Anterior cingulate cortex (tissue), 58 donors: ENCODE data around the gene ITSN1.
"Not testable (repeated sequence)": the region's sequence is repeated elsewhere in the genome, so short reads cannot be mapped to it uniquely, and the experiment has no call there.

ENCODE experiments used
- DNase-seq, 58 donors: peaks; one replicate each; lab custom pipeline; 2025; lab: John Stamatoyannopoulos, UW

Gene ITSN1

DNA sequence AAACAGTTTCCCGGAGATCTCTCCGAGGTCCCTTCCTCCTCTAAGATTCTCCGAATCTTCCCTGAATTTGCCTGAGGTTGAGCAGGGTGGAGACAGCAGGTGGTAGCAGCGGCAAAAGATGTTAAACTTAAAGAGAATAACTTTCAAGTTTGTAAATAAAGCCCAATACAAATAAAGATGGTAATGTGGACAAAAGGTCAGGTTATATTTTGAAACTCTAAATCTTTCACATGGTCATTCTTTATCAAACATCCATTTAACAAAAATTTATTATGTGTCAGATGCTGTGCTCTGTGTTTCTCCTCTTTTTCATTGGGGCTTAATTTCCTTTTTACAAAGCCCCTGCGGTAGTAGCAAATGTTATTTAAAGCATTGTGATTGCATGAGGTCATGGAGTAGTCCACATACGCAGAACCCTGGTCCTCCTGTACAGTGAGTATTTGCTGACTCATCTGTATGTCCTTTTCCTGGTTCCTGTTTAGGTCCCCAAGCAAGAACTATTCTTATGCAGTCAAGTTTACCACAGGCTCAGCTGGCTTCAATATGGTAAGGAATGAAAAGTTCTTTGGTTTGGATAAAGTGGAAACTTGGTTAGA lies 119.2 kb downstream of the ITSN1 start:
- DNase-seq: peak in 1 of 58 donors; percentile 17

DNA sequence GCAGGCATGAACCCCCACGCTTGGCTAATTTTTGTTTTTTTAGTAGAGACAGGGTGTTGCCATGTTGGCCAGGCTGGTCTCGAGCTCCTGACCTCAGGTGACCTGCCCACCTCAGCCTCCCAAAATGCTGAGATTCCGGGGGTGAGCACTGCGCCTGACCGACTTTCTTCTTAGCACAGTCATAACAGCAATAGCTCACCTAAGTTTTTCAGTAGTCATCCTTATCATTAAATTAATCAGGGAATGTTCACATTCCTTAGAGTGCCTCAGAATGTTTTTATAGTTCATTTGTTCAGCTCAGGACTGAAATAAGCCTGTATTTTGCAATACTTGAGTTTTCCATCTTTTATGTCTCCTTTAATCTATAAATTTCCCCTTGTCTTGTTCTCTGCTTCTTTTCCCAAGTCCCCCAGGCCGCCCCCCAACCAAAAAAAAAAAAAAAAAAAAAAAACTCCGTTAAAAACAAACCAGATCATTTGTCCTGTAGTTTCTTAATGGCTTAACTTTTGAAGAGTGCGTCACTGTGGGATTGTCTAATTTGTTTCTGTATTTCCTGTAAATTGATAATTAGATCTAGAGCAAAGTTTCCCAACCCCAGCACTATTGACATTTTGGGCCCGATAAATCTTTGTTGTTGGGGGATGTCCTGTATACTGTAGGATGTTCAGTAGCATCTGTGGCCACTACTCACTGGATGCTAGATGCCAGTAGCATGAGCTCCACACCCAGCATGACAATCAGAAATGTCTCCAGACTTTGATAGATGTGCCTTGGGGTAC lies 120.7 kb downstream of the ITSN1 start:
- DNase-seq: no peak

DNA sequence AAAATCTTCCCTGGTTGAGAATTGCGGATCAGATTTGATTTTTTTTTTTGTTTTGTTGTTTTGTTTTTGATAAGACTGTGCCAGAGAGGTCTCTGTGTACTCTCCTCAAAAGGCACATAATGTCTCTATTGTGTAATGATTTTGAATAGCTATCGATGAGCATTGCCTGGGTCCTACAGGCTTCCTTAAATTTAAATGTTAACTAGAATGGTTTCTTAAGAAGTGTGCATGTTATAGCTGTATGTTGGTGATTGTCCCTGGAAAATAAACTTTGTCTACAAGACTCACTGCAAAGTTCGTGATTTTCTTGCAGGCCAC lies 121.2 kb downstream of the ITSN1 start:
- DNase-seq: no peak

GRCh38 chr21:33767236-33767635 lies 124.9 kb downstream of the ITSN1 start:
- no peak for DNase-seq

DNA sequence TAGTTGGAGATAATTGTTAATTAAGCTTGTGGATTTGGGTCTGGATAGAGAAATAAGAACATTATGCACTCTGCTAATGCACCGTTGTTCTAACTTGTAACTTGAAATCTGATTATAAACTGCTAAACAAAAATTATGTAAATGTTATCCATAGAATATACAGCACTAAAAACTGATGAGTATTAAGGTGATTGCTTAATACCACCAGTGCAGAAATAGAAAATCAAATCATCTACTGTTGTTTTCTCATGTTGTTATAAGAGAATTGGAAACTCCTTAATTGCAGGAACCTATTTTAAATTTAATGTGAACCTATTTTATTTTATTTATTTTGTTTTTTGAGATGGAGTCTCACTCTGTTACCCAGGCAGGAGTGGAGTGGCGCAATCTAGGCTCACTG lies 125.7 kb downstream of the ITSN1 start:
- no peak for DNase-seq

GRCh38 chr21:33769057-33769456 lies 126.8 kb downstream of the ITSN1 start:
- no peak for DNase-seq

GRCh38 chr21:33770542-33770941 lies 128.2 kb downstream of the ITSN1 start:
- no peak for DNase-seq

DNA sequence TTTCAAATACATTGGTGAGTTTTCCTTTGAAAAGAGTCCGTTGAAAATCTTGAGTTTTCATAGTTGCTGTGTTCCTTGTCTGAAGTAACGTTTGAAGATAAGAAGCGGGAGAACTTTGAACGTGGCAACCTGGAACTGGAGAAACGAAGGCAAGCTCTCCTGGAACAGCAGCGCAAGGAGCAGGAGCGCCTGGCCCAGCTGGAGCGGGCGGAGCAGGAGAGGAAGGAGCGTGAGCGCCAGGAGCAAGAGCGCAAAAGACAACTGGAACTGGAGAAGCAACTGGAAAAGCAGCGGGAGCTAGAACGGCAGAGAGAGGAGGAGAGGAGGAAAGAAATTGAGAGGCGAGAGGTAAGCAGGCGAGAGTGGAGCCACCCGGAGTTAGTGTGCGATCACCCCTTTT lies 129.7 kb downstream of the ITSN1 start:
- no peak for DNase-seq

DNA sequence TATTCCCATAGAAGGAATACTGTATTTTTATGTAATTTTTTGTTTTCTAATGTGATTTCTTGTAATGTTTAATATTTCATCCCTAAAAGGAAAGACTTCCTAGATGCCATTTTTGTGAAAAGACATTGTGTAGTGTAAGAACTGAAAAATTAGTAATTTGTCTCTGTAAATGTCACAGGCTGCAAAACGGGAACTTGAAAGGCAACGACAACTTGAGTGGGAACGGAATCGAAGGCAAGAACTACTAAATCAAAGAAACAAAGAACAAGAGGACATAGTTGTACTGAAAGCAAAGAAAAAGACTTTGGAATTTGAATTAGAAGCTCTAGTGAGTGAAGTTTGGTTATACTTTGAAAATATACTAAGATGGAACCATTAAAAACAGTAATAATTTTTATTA lies 132.2 kb downstream of the ITSN1 start:
- no peak for DNase-seq

GRCh38 chr21:33775100-33775828 lies 133.0 kb downstream of the ITSN1 start:
- DNase-seq: no peak

DNA sequence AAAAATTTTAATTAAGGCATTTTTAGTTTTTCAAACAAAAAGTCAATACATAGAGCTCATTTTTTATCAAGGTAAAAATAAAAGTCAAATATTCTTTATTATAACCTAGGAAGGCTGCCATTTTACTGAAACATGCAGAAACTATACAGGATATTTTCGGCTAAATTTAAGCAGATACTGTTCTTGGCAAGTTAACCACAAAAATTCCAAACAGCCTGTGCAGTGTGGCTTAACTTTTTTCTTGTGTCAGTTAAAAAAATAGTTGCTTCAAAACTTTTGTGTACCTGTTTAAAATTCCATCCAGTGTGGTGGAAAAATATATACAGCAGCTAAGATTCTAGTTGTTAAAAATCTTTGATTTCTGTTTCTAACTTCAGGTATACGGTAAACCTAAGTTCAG lies 138.3 kb downstream of the ITSN1 start:
- DNase-seq: no peak

- DNase-seq: no peak
These were observed 138.8 kb downstream of the ITSN1 start for GRCh38 chr21:33781121-33781520.

GRCh38 chr21:33783187-33783979 lies 141.1 kb downstream of the ITSN1 start:
- DNase-seq: no peak

GRCh38 chr21:33787431-33787830 lies 145.1 kb downstream of the ITSN1 start:
- no peak for DNase-seq

DNA sequence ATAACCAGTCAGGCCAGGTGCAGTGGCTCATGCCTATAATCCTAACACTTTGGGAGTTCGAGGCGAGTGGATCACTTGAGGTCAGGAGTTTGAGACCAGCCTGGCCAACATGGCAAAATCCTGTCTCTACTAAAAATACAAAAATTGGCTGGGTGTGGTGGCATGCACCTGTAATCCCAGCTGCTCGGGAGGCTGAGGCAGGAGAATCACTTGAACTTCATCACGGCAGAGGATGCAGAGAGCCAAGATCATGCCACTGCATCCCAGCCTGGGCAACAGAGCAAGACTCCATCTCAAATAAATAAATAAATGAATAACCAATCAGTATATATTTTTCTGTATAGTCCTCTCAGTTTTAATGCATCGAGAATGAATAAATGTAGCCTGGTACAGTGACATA lies 146.1 kb downstream of the ITSN1 start:
- DNase-seq: not testable (repeated sequence)

GRCh38 chr21:33789697-33790096 lies 147.4 kb downstream of the ITSN1 start:
- DNase-seq: no peak

DNA sequence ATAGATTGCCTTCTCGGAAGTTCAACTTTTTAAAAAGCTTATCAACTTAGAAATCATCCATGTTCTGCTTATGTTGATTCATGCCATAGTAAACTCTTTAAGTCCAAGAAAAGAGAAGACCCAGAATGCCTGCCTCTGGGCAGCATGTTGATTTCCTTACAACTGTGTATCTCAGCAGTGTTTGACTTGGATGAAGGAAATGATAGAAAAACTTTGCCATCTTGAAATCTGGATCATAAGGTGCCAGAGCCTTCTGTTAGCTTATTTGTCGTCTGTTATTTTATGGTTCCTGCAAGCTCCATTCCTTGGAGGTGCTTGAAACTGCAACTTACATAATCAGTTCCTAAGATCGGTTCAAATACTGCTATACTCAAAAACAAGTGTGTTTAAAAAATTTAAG lies 148.8 kb downstream of the ITSN1 start:
- DNase-seq: no peak

GRCh38 chr21:33794596-33794995 lies 152.3 kb downstream of the ITSN1 start:
- DNase-seq: peak in 3 of 58 donors; percentile 2 to 42 (median 12)

DNA sequence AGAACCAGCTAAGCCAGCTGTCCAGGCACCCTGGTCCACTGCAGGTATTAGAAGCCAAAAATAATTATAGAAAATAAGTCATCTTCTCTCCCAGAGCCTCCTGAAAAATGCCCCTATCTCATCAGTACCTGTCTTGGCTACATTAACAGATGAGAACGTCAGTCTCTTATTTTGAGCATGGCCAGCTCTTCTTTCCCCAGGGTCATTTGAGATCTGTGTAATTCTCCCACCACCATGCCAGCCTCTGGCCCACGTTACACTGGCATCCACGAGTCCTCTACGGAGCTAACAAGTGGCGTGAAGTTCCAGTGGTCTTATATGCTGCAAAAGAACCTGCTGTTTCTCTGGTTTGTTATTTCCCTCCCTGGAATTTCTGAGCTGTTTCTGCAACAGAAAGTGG lies 155.3 kb downstream of the ITSN1 start:
- DNase-seq: no peak

GRCh38 chr21:33799378-33800090 lies 157.2 kb downstream of the ITSN1 start:
- no peak for DNase-seq
